ENCODE data around the gene FCER2. TPM values are rescaled to one million over a fixed set of nuclear protein-coding genes. Genes with fewer than 3 reads are reported as not detected.
"Not testable (repeated sequence)": the region's sequence is repeated elsewhere in the genome, so short reads cannot be mapped to it uniquely, and the experiment has no call there.

The FCER2 gene
- total RNA-seq, 6 experiments from 2014 or later: not detected

DNA sequence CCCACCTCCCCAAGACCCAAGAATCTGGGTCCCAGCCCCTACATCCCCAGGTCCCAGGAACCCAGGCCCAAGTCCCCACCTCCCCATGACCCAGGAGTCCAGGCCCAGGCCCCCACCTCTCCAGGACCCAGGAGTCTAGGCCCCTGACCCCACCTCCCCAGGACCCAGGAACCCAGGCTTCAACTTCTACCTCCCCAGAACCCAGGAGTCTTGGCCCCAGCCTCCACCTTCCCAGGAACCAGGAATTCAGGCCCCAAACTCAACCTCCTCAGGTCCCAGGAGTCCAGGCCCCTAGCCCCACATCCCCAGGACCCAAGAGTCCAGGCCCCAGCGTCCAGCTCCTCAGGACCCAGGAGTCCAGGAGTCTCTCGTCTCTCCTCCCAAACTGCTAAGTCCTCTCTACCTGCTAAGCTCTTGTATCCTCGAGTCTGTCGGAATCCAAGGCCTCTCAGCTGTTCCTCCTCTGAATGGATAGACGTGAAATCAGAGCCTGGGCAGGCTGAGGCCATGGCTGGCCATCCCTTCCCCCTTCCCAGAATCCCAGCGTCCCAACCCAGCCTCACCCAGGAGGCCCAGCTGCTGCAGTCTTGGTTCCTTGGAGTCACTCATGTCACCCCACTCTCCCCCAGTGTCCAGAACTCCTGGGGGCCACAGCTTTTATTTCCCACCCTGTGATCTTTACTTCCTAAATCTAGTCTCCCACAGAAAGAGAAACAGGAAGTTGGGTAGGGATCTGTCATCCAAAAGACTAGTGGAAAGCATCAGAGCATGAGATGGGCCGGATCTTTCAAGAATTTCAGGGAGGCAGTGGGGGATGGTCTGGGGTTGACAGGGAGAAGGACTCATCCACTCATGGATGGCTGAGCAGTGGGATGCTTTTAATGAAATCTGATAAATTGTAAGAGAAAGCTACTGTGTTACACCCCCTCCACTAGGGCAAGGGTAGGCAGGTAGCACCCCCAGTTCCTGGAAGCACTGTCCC is 45.3 kb upstream of the FCER2 start, which contains the start of gene CD209:
CD209 (minus strand) TSS at position 632 of the 982 bp plus-strand sequence; CDS start at position 609, 23 bp downstream.
- Mint-ChIP-seq H3K4me3 (no peak within 1 kb of the TSS), H3K27me3 (ENCODE audit: insufficient read depth) (peaks cover 12% of the 10 kb centered on the region), H3K36me3 (ENCODE audit: low read depth) (no peaks in the 10 kb centered on the region), H3K27ac (no peak within 1 kb of the TSS), H3K9me3 (no peaks in the 10 kb centered on the region), H3K4me1 (ENCODE audit: low read depth) (no peaks in the 10 kb centered on the region)
- no peak for DNase-seq
- no peak for TF ChIP-seq CTCF (IDR thresholded peaks at IDR 0.05)

DNA sequence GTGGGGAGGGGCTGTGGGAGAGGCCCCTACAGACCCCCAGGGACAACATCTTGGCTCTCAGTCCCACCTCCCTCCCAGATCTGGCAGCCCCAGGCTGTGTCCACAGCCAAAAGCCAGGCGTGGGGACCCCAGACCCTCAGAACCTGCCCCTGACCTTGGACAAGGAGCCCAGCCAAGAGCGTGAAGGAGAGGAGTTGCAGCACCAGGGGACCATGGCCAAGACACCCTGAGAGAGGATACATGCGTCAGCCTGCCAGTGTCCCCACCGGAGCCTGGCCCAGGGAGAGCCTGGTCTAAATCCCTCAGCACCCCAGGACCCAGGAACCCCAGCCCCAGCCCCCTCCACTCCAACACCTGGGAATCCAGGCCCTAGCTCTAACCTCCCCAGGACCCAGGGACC is 44.4 kb upstream of the FCER2 start:
- H3K27ac Mint-ChIP-seq; H3K36me3 Mint-ChIP-seq (ENCODE audit: low read depth): not testable (repeated sequence)

GRCh38 chr19:7744871-7745650 is 43.1 kb upstream of the FCER2 start:
- H3K27me3 Mint-ChIP-seq (ENCODE audit: insufficient read depth): peaks cover 16% of the 10 kb centered on the region
- no peaks in the 10 kb centered on the region for H3K4me1 Mint-ChIP-seq (ENCODE audit: low read depth)
- no peak for TF ChIP-seq CTCF (IDR thresholded peaks at IDR 0.05)
- no peaks in the 10 kb centered on the region for H3K9me3 Mint-ChIP-seq
- no peak for DNase-seq
- H3K36me3 Mint-ChIP-seq (ENCODE audit: low read depth): no peaks in the 10 kb centered on the region
- no peak overlapping the region for H3K4me3 Mint-ChIP-seq
- H3K27ac Mint-ChIP-seq: no peak overlapping the region

More for the DNA sequence above, 44.4 kb upstream of the FCER2 start:
- not testable (repeated sequence) for DNase-seq; H3K9me3 Mint-ChIP-seq; H3K4me1 Mint-ChIP-seq (ENCODE audit: low read depth); H3K4me3 Mint-ChIP-seq
- peaks cover 11% of the 10 kb centered on the region for H3K27me3 Mint-ChIP-seq (ENCODE audit: insufficient read depth)

GRCh38 chr19:7744199-7744786 is 42.4 kb upstream of the FCER2 start:
- H3K27ac Mint-ChIP-seq: no peak overlapping the region
- no peaks in the 10 kb centered on the region for H3K36me3 Mint-ChIP-seq (ENCODE audit: low read depth)
- H3K27me3 Mint-ChIP-seq (ENCODE audit: insufficient read depth): peaks cover 16% of the 10 kb centered on the region
- no peak overlapping the region for H3K4me3 Mint-ChIP-seq
- H3K9me3 Mint-ChIP-seq: no peaks in the 10 kb centered on the region
- DNase-seq: no peak
- H3K4me1 Mint-ChIP-seq (ENCODE audit: low read depth): no peaks in the 10 kb centered on the region
- no peak for TF ChIP-seq CTCF (IDR thresholded peaks at IDR 0.05)

DNA sequence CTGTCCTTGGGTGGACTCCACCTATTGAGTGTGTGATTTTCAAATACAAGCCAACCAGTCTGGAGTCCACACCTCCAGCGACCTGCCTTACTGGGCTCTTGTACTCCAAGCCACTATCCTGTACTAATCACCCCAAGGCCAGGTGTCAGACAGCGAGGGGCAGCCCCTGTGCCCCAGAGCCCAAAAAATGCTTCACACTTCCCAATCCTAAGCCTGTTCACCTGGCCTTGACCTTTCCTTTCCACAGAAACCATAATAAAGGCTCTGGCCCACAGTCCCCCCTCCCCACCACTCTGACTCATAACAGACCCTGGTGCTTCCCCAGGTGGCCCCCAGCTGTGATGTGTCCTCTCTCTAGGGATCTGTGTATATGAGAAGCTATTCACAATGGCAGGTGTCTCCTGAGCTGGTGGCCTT is 41.5 kb upstream of the FCER2 start:
- no peaks in the 10 kb centered on the region for H3K9me3 Mint-ChIP-seq
- DNase-seq: no peak
- no peak overlapping the region for H3K27ac Mint-ChIP-seq
- no peak overlapping the region for H3K4me3 Mint-ChIP-seq
- H3K36me3 Mint-ChIP-seq (ENCODE audit: low read depth): no peaks in the 10 kb centered on the region
- no peaks in the 10 kb centered on the region for H3K4me1 Mint-ChIP-seq (ENCODE audit: low read depth)
- no peak for TF ChIP-seq CTCF (IDR thresholded peaks at IDR 0.05)
- H3K27me3 Mint-ChIP-seq (ENCODE audit: insufficient read depth): peaks cover 14% of the 10 kb centered on the region
